HepG2 (cell line): ENCODE measurements around the gene DNAJC5. TPM values are rescaled to one million over a fixed set of nuclear protein-coding genes. Genes with fewer than 3 reads are reported as not detected.

Source experiments
- SNRNP70 ChIP-seq: fragments of 200-400 bp; formaldehyde crosslinking; IDR thresholded peaks from 2 replicates; pipeline ENCODE4 v1.6.1; 2017; ENCODE audit warnings: mild to moderate bottlenecking, low read depth, low read length, moderate library complexity
- ZNF589 ChIP-seq: sonication (generic); formaldehyde crosslinking; conservative IDR thresholded peaks from 2 replicates; pipeline ENCODE4 v1.8.0; 2022; ENCODE audit warnings: mild to moderate bottlenecking, moderate library complexity, missing genetic modification reagents
- polyA plus RNA-seq, 8 experiments: library from polyadenylated mRNA; depleted of rRNA in 3 of 8; stranded (reverse) in 7 of 8; unstranded in 1 of 8; fragments of >200 nt; fragmentation: Illumina TruSeq in 4 of 8; extraction: Trizol in 4 of 8; gene quantifications; 2 replicates each; pipeline versions ENCODE4 v1.2.1 to v1.2.3, GENCODE V29; 2011 to 2016; ENCODE audit warnings: low read depth in 4 of 8, missing spikeins in 1 of 8, mixed read lengths in 1 of 8; ENCODE audit not compliant: insufficient read depth in 1 of 8
- total RNA-seq, 5 experiments: library from RNA; depleted of rRNA; stranded (reverse); fragments of >200 nt; fragmentation: Illumina TruSeq; extraction: Trizol; gene quantifications; 2 replicates each; pipeline ENCODE4 v1.2.3, GENCODE V29; 2016; ENCODE audit warnings: low read depth in 1 of 5
- TF ChIP-seq, protein P1 (sequence below): sonication (generic); formaldehyde crosslinking; IDR thresholded peaks from 2 replicates; pipeline ENCODE4 v1.9.0; 2021; ENCODE audit warnings: mild to moderate bottlenecking, missing genetic modification reagents
- TF ChIP-seq, protein P2 (sequence below): sonication (generic); formaldehyde crosslinking; IDR thresholded peaks from 2 replicates; pipeline ENCODE4 v1.4.0; 2020; ENCODE audit warnings: mild to moderate bottlenecking, low read depth, missing genetic modification reagents

DNAJC5 gene
- total and polyA plus RNA-seq, 2 of the 13 experiments (the other 11 are each of a cell fraction or from before 2014, with no cell fraction given), result 42.8 to 64.5 TPM

- TF ChIP-seq, protein P1, sequence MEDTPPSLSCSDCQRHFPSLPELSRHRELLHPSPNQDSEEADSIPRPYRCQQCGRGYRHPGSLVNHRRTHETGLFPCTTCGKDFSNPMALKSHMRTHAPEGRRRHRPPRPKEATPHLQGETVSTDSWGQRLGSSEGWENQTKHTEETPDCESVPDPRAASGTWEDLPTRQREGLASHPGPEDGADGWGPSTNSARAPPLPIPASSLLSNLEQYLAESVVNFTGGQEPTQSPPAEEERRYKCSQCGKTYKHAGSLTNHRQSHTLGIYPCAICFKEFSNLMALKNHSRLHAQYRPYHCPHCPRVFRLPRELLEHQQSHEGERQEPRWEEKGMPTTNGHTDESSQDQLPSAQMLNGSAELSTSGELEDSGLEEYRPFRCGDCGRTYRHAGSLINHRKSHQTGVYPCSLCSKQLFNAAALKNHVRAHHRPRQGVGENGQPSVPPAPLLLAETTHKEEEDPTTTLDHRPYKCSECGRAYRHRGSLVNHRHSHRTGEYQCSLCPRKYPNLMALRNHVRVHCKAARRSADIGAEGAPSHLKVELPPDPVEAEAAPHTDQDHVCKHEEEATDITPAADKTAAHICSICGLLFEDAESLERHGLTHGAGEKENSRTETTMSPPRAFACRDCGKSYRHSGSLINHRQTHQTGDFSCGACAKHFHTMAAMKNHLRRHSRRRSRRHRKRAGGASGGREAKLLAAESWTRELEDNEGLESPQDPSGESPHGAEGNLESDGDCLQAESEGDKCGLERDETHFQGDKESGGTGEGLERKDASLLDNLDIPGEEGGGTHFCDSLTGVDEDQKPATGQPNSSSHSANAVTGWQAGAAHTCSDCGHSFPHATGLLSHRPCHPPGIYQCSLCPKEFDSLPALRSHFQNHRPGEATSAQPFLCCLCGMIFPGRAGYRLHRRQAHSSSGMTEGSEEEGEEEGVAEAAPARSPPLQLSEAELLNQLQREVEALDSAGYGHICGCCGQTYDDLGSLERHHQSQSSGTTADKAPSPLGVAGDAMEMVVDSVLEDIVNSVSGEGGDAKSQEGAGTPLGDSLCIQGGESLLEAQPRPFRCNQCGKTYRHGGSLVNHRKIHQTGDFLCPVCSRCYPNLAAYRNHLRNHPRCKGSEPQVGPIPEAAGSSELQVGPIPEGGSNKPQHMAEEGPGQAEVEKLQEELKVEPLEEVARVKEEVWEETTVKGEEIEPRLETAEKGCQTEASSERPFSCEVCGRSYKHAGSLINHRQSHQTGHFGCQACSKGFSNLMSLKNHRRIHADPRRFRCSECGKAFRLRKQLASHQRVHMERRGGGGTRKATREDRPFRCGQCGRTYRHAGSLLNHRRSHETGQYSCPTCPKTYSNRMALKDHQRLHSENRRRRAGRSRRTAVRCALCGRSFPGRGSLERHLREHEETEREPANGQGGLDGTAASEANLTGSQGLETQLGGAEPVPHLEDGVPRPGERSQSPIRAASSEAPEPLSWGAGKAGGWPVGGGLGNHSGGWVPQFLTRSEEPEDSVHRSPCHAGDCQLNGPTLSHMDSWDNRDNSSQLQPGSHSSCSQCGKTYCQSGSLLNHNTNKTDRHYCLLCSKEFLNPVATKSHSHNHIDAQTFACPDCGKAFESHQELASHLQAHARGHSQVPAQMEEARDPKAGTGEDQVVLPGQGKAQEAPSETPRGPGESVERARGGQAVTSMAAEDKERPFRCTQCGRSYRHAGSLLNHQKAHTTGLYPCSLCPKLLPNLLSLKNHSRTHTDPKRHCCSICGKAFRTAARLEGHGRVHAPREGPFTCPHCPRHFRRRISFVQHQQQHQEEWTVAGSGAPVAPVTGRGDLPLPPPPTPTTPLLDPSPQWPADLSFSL, result peak; percentile 100
- TF ChIP-seq ZNF589 (CRISPR knock-in tag) (0 out of 2 replicates have a peak, but pooled peaks have one; percentile 30), SNRNP70 (no peak)
- TF ChIP-seq, protein P2, sequence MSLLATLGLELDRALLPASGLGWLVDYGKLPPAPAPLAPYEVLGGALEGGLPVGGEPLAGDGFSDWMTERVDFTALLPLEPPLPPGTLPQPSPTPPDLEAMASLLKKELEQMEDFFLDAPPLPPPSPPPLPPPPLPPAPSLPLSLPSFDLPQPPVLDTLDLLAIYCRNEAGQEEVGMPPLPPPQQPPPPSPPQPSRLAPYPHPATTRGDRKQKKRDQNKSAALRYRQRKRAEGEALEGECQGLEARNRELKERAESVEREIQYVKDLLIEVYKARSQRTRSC (CRISPR knock-in tag), result no peak
These were observed 48.1 kb upstream of the DNAJC5 start (continued) for GRCh38 chr20:63846888-63847236.
